ENCODE measurements around the gene SEC61G. TPM values are rescaled to one million over a fixed set of nuclear protein-coding genes. Genes with fewer than 3 reads are reported as not detected.

The SEC61G gene
- total RNA-seq, 1 experiment from 2014 or later, result 176 TPM

DNA sequence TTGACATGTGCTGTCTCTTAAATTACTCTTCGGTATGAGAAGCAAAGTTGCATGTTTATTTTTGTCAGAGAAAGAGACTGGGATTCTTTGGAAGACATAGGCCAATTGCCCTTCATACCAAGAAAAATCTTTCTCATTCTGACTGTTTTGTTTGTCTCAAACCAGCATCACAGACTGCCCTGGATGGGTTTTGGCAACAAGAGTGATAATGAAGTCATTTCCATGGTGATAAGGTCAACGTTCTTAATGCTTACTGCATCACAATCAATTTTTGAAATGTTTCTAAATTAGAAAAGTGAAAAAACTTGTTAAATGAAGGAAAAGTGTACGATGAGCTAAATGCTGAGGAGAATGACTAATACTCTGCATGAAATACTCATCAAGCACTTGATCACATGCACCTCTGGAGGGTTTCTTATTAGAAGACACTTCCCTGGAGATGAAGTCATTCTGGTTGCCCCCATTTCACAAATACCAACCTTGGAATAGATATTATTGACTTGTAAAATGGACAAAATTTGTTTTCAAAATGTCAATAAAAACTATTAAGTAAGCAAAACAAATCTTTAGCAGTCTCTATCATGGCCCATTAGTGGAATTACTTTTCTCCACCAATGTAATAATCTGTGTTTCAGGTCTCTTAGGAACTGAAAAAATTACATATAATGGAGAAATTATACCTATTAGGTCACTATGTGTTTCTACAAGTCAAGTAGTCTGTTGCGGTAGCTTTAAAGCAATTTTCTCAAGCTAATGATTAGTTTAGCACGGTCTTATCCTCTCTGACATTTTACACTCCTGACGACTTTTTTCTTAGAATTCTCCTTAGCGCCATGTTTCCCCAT, 19.9 kb upstream of the SEC61G start:
- H3K27me3 Mint-ChIP-seq (ENCODE audit: low read depth), result peaks cover 20% of the 10 kb centered on the region
- Histone ChIP-seq H3K18ac (ENCODE audit: insufficient read length, low read depth, low read length) (no peak overlapping the region), H3K9me3 (ENCODE audit: control insufficient read depth, low read depth, low read length) (peaks cover 5% of the 10 kb centered on the region), H3K79me1 (ENCODE audit: insufficient read depth, low read depth, low read length, poor library complexity, severe bottlenecking) (no peaks in the 10 kb centered on the region), H3K23me2 (ENCODE audit: insufficient read length, low read depth, low read length, poor library complexity, severe bottlenecking) (no peaks in the 10 kb centered on the region), H2BK5ac (ENCODE audit: insufficient read length, low read length) (no peak overlapping the region), H3K4me1 (ENCODE audit: insufficient read depth, low read length) (peaks cover 14% of the 10 kb centered on the region; the same call in 1 of the 2 replicates), H3K4ac (ENCODE audit: low read depth, low read length) (no peak overlapping the region), H3K14ac (ENCODE audit: insufficient read depth, low read length) (no peak overlapping the region), H4K91ac (ENCODE audit: insufficient read length, low read depth, low read length) (no peak overlapping the region), H3K23ac (ENCODE audit: insufficient read length, low read depth, low read length) (no peak overlapping the region), H2AK5ac (ENCODE audit: insufficient read length, low read length) (no peak overlapping the region), H2BK15ac (ENCODE audit: low read depth, low read length) (no peak overlapping the region), H4K8ac (replicated peaks; ENCODE audit: insufficient read length, low read depth, low read length) (no peak overlapping the region), H2BK12ac (ENCODE audit: insufficient read length, low read depth, low read length) (no peak overlapping the region), H3K27ac (ENCODE audit: insufficient read length, low read depth, low read length) (no peak overlapping the region), H3K27me3 (ENCODE audit: insufficient read depth, low read length) (no peaks in the 10 kb centered on the region), H4K20me1 (ENCODE audit: control insufficient read depth, insufficient read depth, insufficient read length) (no peaks in the 10 kb centered on the region), H2AFZ (ENCODE audit: low read length) (no peak overlapping the region), H3K4me2 (ENCODE audit: insufficient read depth, insufficient read length, low read length) (no peak overlapping the region), H4K5ac (ENCODE audit: insufficient read length, low read depth, low read length) (no peak overlapping the region), H3K79me2 (ENCODE audit: insufficient read depth, low read length) (no peaks in the 10 kb centered on the region), H3K9ac (ENCODE audit: extremely low read depth, insufficient read length, low read length) (no peak overlapping the region), H3K56ac (ENCODE audit: insufficient read length, low read depth, low read length) (no peak overlapping the region), H2BK20ac (ENCODE audit: low read depth, low read length, poor library complexity, severe bottlenecking) (no peak overlapping the region), H2BK120ac (ENCODE audit: low read depth, low read length, poor library complexity, severe bottlenecking) (no peak overlapping the region), H3T11ph (ENCODE audit: low read length) (no peak overlapping the region)
- no peak for DNase-seq
- H3K4me1 Mint-ChIP-seq, result peaks cover 24 to 26% of the 10 kb centered on the region in 2 experiments
- no peak overlapping the region for H3K4me3 Mint-ChIP-seq
- WGBS (ENCODE audit: extremely low coverage, insufficient read length, low lambda C conversion rate), result no CpG with 5 or more reads among the region's 7 CpGs
- H3K27ac Mint-ChIP-seq, result no peak overlapping the region
- H3K36me3 Mint-ChIP-seq (ENCODE audit: insufficient read depth in 1 of 3, low read depth in 3 of 3), result peaks cover 5 to 21% (median 14%) of the 10 kb centered on the region in 3 experiments
- peaks cover 23 to 26% of the 10 kb centered on the region in 2 experiments for H3K9me3 Mint-ChIP-seq
- TF ChIP-seq CTCF (conservative IDR thresholded peaks at IDR 0.05), result no peak
